GM21447 (cell line): Measurements from ENCODE around the gene OPN4.
"Not testable (repeated sequence)": the region's sequence is repeated elsewhere in the genome, so short reads cannot be mapped to it uniquely, and the experiment has no call there.

Experiments
- ATAC-seq: cut with Tn5 transposase; IDR thresholded peaks from one replicate; pipeline ENCODE4 v1.9.1; 2021; ENCODE audit not compliant: unreplicated experiment

Gene OPN4, protein sequence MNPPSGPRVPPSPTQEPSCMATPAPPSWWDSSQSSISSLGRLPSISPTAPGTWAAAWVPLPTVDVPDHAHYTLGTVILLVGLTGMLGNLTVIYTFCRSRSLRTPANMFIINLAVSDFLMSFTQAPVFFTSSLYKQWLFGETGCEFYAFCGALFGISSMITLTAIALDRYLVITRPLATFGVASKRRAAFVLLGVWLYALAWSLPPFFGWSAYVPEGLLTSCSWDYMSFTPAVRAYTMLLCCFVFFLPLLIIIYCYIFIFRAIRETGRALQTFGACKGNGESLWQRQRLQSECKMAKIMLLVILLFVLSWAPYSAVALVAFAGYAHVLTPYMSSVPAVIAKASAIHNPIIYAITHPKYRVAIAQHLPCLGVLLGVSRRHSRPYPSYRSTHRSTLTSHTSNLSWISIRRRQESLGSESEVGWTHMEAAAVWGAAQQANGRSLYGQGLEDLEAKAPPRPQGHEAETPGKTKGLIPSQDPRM

DNA sequence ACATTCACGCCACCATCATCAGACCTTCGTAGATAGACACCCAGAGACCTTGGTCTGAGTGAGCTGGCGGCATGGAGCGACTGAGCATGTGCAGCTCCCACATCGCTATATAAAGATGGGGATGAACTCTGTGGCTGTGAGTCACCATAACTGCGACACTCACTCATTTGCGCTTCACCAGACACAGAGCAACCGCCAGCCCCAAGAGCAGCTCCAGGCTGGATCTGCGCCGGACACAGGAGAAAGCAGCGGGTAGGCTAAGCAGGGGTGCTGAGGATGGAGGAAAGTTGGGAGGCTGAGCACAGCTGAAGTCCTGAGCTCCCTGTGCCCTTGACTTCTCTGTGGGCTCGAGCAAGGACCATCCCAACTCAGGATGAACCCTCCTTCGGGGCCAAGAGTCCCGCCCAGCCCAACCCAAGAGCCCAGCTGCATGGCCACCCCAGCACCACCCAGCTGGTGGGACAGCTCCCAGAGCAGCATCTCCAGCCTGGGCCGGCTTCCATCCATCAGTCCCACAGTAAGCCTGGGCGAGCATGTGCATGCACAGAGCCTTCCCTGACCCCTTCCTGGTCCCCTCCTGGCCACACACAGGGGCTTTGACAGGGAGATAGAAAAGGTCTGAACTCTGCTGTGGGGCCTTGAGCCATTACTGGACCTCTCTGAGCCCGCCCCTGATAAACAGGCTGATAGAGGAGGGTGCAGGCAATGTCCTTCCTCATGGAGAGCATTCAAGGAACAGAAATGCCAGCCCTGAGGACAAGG lies at the start of gene OPN4:
Gene OPN4 (plus strand): TSS at position 137 of the 762 bp plus-strand sequence. CDS start 237 bp downstream, at position 374.
- no peak for ATAC-seq

GRCh38 chr10:86607674-86608073 lies 46.7 kb upstream of the OPN4 start:
- no peak for ATAC-seq

- no peak for ATAC-seq
Observed at GRCh38 chr10:86609920-86610319, 44.4 kb upstream of the OPN4 start.

DNA sequence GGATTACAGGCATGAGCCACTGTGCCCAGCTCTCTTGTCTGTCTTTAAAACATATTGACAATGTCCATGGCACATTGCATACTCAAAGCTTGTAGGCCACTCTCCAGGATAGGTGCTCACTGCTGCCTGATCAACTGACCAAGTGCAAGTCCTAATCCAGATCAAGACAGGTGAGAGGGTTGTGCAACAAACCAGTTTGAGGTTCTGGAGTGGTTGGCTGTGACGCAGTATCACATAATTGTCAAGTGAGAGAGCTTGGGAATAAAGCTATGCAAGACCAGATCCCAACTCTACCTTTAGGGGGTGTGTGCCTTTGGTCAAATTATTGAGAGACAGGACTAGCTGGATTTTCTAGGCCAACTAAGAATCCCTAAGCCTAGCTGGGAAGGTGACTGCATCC lies 43.0 kb upstream of the OPN4 start:
- ATAC-seq = no peak

- no peak for ATAC-seq
Observed at GRCh38 chr10:86613096-86613495, 41.3 kb upstream of the OPN4 start.

GRCh38 chr10:86613905-86614304 lies 40.4 kb upstream of the OPN4 start:
- ATAC-seq = no peak

- ATAC-seq = no peak
Observed at GRCh38 chr10:86614853-86615252, 39.5 kb upstream of the OPN4 start.

- not testable (repeated sequence) for ATAC-seq
Observed at GRCh38 chr10:86617278-86617677, 37.1 kb upstream of the OPN4 start.

- ATAC-seq = no peak
Observed at GRCh38 chr10:86628311-86628710, 26.0 kb upstream of the OPN4 start.

DNA sequence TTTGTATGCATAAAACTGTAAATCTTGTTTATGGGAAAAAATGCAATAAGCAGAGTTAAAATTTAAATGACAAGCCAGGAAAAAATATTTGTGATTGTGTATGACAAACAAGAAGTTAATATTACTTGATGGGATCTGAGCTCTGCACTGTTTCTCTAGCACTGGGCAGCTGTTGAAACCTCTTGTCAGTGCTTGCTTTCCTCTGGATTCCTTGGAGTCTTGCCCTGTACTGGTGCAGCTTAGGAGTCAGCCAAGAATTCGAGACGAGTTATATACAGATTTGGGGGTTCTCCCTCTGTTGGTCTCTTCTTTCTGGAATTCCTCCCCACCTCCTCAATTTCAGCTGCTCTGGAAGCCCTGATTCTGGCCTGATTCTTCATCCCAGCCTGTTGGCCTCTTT lies 24.3 kb upstream of the OPN4 start:
- no peak for ATAC-seq

- ATAC-seq = no peak
Observed at GRCh38 chr10:86632009-86632800, 22.1 kb upstream of the OPN4 start.

DNA sequence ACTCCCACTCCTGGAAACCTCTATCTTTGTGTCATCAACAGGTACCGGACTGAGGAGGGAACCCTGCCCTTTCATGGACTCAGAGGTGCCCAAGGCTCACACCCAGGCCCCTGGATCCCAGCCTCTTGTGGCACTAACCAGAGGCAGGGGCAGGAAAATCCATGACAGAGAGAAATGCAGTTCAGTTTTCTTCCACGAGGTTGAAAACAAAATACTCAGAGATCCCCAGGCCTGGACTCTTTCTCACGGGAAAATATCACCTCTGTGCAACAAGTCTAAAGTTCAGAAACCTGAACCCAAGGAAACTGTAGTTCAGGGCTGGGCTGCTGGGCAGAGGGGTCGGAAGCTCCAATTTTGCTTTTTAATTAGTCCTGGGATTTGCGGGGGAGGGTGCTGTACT lies 21.4 kb upstream of the OPN4 start:
- ATAC-seq = no peak

DNA sequence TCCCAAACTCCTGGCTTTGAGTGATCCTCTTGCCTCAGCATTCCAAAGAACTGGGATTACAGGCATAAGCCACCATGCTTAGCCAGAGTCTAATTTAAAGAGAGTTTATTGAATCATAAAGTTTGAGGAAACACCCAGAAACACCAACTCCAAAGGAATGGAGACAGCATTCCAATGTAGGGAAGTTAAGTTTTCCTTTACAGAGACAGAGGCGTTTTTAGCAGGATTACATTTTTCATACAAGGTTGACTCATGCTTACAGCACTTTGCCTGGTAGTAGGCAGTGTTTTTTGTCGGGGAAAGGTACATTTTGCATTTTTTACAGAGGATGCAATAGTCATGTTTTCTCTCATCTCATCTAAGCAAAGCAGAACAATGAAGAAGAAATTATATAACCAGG lies 18.9 kb upstream of the OPN4 start:
- ATAC-seq = no peak

DNA sequence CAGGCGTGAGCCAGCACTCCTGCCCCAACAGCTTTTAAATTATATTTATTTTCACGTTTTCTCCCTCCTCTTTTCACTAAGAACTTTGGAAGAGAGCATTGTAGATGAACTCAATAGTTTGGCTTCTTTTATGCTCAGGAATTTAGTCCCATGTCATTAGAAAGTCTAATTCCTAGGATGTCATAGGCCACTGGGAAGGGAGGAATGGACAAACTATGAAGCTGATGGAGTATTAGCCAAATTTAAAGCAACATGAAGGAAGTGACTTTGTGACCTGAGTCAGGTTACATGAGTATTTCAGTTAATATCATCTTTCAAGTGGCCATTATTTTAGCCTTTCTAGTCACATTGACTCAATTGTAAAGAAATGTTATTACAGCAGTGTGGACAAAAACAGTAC lies 18.0 kb upstream of the OPN4 start:
- no peak for ATAC-seq

- ATAC-seq = no peak
Observed at GRCh38 chr10:86642021-86642420, 12.3 kb upstream of the OPN4 start.

- ATAC-seq = no peak
Observed at GRCh38 chr10:86642499-86642898, 11.8 kb upstream of the OPN4 start.

GRCh38 chr10:86644152-86644793 lies 10.1 kb upstream of the OPN4 start:
- no peak for ATAC-seq

DNA sequence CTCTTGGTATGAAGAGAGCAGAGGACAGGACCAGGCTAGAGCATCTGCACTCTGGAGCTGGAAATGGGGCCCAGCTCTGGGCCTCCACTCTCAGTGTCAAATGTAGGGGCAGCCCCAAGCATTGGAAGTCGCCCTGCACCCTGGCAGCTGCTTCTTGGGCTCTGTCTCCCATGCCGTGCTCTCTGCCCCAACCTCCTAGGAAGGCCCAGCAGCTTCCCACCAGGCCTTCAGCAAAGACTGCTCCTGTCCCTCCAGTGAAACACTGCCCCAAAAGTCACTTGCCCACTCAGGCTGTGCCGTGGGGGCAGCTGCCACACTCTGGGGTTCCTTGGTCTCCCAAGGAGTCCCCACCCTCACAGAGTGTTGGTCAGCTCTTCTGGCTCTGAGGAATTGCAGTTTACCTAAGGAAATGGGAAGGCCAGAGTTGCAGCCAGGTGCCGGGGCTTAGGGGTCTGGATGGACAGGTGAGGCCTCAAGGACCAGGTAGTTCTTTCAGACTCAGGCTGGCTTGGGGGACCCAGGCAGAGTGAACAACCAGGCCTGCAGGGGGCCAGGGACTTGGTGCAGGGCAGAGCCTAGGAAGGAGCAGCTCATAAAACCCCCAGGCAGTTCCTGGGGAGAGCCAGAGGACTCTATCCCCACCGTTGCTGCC lies 9.4 kb upstream of the OPN4 start:
- no peak for ATAC-seq

GRCh38 chr10:86645621-86646165 lies 8.7 kb upstream of the OPN4 start:
- not testable (repeated sequence) for ATAC-seq

- ATAC-seq = no peak
Observed at GRCh38 chr10:86646532-86646931, 7.8 kb upstream of the OPN4 start.
